Left ventricle myocardium inferior (tissue), 1 donor: ENCODE results near the gene GALNT16. TPM values are rescaled to one million over a fixed set of nuclear protein-coding genes. Genes with fewer than 3 reads are reported as not detected.

Experiments
- DNase-seq: peaks from one replicate; pipeline ENCODE4 v3.0.0-alpha.2; 2020
- H3K27ac ChIP-seq: fragments of 200-600 bp; replicated peaks from 2 replicates; pipeline ENCODE4 v1.8.0; 2021
- H3K27me3 ChIP-seq: fragments of 200-600 bp; 2 replicates; pipeline ENCODE4 v1.8.0; 2021; ENCODE audit warnings: low read depth
- H3K36me3 ChIP-seq: fragments of 200-600 bp; 2 replicates; pipeline ENCODE4 v1.8.0; 2021
- H3K4me1 ChIP-seq: fragments of 200-600 bp; 2 replicates; pipeline ENCODE4 v1.8.0; 2021
- H3K4me3 ChIP-seq: fragments of 200-600 bp; 2 replicates; pipeline ENCODE4 v1.8.0; 2021; ENCODE audit warnings: mild to moderate bottlenecking, moderate library complexity
- H3K9me3 ChIP-seq: fragments of 200-600 bp; replicated peaks from 2 replicates; pipeline ENCODE4 v1.8.0; 2021
- intact Hi-C: fragments of 100-400 bp; cut with micrococcal nuclease; formaldehyde crosslinking; loops from one replicate; pipeline ENCODE4 v1.11.0; 2022
- total RNA-seq: library from RNA; stranded (reverse); fragmentation: NEBNext Ultra II Directional; extraction: Animal tissue kit (Norgen Biotek cat#: 25700); gene quantifications from one replicate; pipeline ENCODE4 v1.2.1, GENCODE V29; 2021
- TF ChIP-seq, protein P1 (sequence below): fragments of 200-600 bp; IDR thresholded peaks from 2 replicates; pipeline ENCODE4 v1.8.0; 2021; ENCODE audit warnings: antibody characterized with exemption, mild to moderate bottlenecking, borderline replicate concordance
- donor health status: DM: no; HTN: yes; CAD: no; lungs with severe emphysema.

GALNT16 gene
- total RNA-seq, 1 donor from 2014 or later = 70.5 TPM

DNA sequence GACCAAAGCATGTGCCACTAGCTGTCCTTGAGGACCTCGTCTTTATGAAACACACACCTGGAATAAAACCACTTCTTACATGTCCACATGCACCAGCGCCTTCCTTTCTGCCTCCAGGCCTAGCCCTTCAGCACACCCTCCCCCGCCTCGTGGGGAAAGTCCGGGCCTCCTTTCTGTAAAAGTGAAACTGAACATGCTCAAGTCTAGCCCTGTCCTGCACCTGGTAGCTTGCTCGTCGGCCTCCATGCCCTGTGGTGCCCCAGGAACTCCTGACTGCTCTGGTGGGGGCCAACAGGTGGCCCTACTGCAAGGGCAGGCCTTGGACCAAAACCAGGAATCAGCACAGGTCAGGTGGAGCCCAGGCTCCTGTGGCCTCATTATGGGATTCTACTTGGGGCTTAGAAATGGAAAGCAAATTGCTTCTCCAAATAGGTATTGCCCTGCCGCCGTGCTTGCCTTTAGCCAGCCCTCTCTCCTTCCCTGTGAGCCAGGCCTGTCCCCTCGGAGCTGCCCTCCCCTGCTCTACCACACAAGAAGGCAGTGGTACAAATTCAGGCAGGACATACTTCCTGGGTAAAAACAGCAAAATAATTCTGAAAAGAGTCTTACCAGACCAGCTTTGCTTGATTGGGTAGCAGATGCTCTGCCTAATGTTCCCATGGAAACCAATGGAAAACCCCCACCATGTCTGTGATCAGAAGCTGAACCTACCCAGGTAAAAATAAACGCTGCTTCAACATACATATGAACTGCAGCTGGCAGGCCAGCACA is 94.6 kb downstream of the GALNT16 start:
- peaks cover 4% of the 10 kb centered on the region for H3K27me3 ChIP-seq
- H3K4me1 ChIP-seq = peaks cover 16% of the 10 kb centered on the region
- no peaks in the 10 kb centered on the region for H3K9me3 ChIP-seq
- H3K36me3 ChIP-seq = peaks cover 19% of the 10 kb centered on the region
- DNase-seq = no peak
- H3K4me3 ChIP-seq = no peak overlapping the region
- intact Hi-C loops = loop anchor here (10.0 kb wide), 1 partner anchor 110 kb away; no protein-coding TSS in a partner anchor
- TF ChIP-seq, protein P1, sequence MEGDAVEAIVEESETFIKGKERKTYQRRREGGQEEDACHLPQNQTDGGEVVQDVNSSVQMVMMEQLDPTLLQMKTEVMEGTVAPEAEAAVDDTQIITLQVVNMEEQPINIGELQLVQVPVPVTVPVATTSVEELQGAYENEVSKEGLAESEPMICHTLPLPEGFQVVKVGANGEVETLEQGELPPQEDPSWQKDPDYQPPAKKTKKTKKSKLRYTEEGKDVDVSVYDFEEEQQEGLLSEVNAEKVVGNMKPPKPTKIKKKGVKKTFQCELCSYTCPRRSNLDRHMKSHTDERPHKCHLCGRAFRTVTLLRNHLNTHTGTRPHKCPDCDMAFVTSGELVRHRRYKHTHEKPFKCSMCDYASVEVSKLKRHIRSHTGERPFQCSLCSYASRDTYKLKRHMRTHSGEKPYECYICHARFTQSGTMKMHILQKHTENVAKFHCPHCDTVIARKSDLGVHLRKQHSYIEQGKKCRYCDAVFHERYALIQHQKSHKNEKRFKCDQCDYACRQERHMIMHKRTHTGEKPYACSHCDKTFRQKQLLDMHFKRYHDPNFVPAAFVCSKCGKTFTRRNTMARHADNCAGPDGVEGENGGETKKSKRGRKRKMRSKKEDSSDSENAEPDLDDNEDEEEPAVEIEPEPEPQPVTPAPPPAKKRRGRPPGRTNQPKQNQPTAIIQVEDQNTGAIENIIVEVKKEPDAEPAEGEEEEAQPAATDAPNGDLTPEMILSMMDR = no peak
- peak overlapping the region; percentile 48 for H3K27ac ChIP-seq

- peaks cover 13% of the 10 kb centered on the region for H3K36me3 ChIP-seq
- peaks cover 4% of the 10 kb centered on the region for H3K27me3 ChIP-seq
- no peak for DNase-seq
- H3K27ac ChIP-seq = peak overlapping the region; percentile 48
- TF ChIP-seq, protein P1 = no peak
- no peak overlapping the region for H3K4me3 ChIP-seq
- H3K9me3 ChIP-seq = no peaks in the 10 kb centered on the region
- peaks cover 16% of the 10 kb centered on the region for H3K4me1 ChIP-seq
- intact Hi-C loops = loop anchor here (10.0 kb wide), 1 partner anchor 110 kb away; no protein-coding TSS in a partner anchor
Measured at GRCh38 chr14:69355154-69355597, 95.2 kb downstream of the GALNT16 start.

DNA sequence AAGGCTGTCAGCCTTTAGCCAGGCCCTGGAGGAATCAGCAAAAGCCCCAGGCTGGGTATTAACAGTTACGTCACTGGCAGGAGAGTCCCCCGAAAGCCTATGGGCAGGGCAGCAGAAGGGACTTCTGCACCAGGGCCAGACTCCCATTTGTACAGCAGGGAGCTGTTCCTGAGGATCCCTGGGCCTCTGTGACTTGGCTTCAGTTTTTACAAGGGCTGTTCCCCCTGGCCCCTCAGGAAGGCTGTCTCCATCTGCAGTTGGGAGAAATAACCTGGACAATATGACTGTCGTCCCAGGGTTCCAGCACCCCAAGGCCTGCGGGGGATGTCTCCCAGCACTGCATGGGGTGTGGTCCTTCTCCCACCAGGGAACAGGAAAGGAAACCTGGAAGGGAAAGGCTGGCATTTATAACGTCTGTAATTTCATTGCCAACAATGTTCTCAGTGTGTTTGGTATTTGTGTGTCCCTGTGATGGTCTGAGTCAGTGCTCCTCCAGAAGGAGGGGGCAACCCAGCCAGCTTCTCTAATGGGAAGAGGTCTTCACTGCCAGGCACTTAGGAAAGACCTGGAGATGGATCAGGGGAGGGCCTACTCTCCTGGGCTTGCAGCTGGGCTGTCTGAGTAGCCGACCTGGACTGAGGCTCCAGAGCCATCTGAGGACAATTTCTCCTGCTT is 95.8 kb downstream of the GALNT16 start:
- H3K36me3 ChIP-seq = peaks cover 9% of the 10 kb centered on the region
- TF ChIP-seq, protein P1 = no peak
- no peaks in the 10 kb centered on the region for H3K9me3 ChIP-seq
- no peaks in the 10 kb centered on the region for H3K27me3 ChIP-seq
- peaks cover 16% of the 10 kb centered on the region for H3K4me1 ChIP-seq
- no peak overlapping the region for H3K4me3 ChIP-seq
- DNase-seq = no peak
- intact Hi-C loops = loop anchor here (10.0 kb wide), 1 partner anchor 111 kb away; no protein-coding TSS in a partner anchor
- H3K27ac ChIP-seq = peak overlapping the region; percentile 48

- H3K36me3 ChIP-seq = peaks cover under 1% of the 10 kb centered on the region
- no peak overlapping the region for H3K4me3 ChIP-seq
- no peaks in the 10 kb centered on the region for H3K27me3 ChIP-seq
- peaks cover 16% of the 10 kb centered on the region for H3K4me1 ChIP-seq
- no peak overlapping the region for H3K27ac ChIP-seq
- intact Hi-C loops = loop anchor here (10.0 kb wide), 1 partner anchor 112 kb away; no protein-coding TSS in a partner anchor
- TF ChIP-seq, protein P1 = no peak
- DNase-seq = no peak
- no peaks in the 10 kb centered on the region for H3K9me3 ChIP-seq
Measured at GRCh38 chr14:69356903-69357543, 97.1 kb downstream of the GALNT16 start.

DNA sequence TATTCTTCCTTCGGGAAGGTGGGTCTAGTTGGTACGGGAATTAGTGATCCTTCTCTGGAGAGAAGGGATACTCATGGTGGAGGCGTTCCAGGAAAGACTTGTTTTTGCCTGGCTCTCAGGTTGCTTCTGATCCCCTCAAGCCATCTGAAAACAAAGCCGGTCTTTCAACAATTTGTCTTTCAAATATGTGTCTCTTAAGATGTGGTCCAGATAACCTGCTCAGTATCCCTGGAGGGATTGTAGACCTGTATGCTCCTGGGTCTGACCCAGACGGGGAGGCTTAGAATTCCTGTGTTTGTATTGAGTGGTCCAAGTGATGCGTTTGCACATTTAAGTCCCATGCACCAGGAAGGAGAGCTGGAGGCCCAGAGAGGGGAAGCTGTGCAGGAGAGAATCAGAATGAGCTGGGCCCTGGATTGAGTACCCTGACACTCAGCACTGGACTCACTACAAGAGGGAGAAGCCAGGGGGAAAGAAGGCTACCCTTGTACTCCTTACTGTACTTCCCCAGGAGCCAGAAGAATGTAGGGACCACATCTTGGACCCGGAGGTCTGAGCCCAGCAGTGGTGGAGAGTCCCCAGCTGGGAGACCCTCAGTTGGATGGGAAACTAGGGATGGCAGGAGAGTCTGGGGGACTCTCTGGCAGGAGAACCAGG is 97.7 kb downstream of the GALNT16 start:
- TF ChIP-seq, protein P1 = no peak
- no peak overlapping the region for H3K4me3 ChIP-seq
- no peaks in the 10 kb centered on the region for H3K27me3 ChIP-seq
- H3K36me3 ChIP-seq = no peaks in the 10 kb centered on the region
- H3K4me1 ChIP-seq = peaks cover 16% of the 10 kb centered on the region
- no peak overlapping the region for H3K27ac ChIP-seq
- no peaks in the 10 kb centered on the region for H3K9me3 ChIP-seq
- intact Hi-C loops = loop anchor here (10.0 kb wide), 1 partner anchor 113 kb away; no protein-coding TSS in a partner anchor
- no peak for DNase-seq
